ENCODE data around the gene XRCC6. TPM values are rescaled to one million over a fixed set of nuclear protein-coding genes. Genes with fewer than 3 reads are reported as not detected.

The XRCC6 gene
- total and polyA plus RNA-seq, 2 of the 13 experiments (the other 11 are each of a cell fraction or from before 2014, with no cell fraction given), result 124 to 625 TPM

- no peak for TF ChIP-seq ZNF570 (CRISPR knock-in tag; IDR thresholded peaks at IDR 0.05; ENCODE audit: borderline replicate concordance)
- no peak for TF ChIP-seq ZNF333 (CRISPR knock-in tag; IDR thresholded peaks at IDR 0.05; ENCODE audit: borderline replicate concordance)
- TF ChIP-seq SALL1 (CRISPR knock-in tag; IDR thresholded peaks at IDR 0.05), result peak; percentile 85
- no peak for TF ChIP-seq ZNF460 (CRISPR knock-in tag; IDR thresholded peaks at IDR 0.05; ENCODE audit: borderline replicate concordance)
- TF ChIP-seq MTF1 (CRISPR knock-in tag; IDR thresholded peaks at IDR 0.05), result no peak
- TF ChIP-seq ZNF446 (CRISPR knock-in tag; IDR thresholded peaks at IDR 0.05), result no peak
- peak; percentile 30; the same call in 1 of the 2 replicates for TF ChIP-seq GZF1 (CRISPR knock-in tag; IDR thresholded peaks at IDR 0.05)
- peak; percentile 19 for TF ChIP-seq ZNF781 (CRISPR knock-in tag; IDR thresholded peaks at IDR 0.05; ENCODE audit: borderline replicate concordance, not compliant biosample characterization)
- TF ChIP-seq, protein P1, sequence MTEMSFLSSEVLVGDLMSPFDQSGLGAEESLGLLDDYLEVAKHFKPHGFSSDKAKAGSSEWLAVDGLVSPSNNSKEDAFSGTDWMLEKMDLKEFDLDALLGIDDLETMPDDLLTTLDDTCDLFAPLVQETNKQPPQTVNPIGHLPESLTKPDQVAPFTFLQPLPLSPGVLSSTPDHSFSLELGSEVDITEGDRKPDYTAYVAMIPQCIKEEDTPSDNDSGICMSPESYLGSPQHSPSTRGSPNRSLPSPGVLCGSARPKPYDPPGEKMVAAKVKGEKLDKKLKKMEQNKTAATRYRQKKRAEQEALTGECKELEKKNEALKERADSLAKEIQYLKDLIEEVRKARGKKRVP (CRISPR knock-in tag; IDR thresholded peaks at IDR 0.05), result peak in 1 of 2 experiments; percentile 29; a peak in 1 of 4 replicates
- TF ChIP-seq, protein P2, sequence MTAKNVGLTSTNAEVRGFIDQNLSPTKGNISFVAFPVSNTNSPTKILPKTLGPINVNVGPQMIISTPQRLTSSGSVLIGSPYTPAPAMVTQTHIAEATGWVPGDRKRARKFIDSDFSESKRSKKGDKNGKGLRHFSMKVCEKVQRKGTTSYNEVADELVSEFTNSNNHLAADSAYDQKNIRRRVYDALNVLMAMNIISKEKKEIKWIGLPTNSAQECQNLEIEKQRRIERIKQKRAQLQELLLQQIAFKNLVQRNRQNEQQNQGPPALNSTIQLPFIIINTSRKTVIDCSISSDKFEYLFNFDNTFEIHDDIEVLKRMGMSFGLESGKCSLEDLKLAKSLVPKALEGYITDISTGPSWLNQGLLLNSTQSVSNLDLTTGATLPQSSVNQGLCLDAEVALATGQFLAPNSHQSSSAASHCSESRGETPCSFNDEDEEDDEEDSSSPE (CRISPR knock-in tag; IDR thresholded peaks at IDR 0.05), result peak; percentile 89
- peak; percentile 56; the same call in 1 of the 2 replicates for TF ChIP-seq E2F2 (CRISPR knock-in tag; IDR thresholded peaks at IDR 0.05; ENCODE audit: borderline replicate concordance)
- TF ChIP-seq ZNF143 (CRISPR knock-in tag; IDR thresholded peaks at IDR 0.05), result peak; percentile 56; the same call in 1 of the 2 replicates
- TF ChIP-seq MAF1 (CRISPR knock-in tag; IDR thresholded peaks at IDR 0.05; ENCODE audit: borderline replicate concordance), result no peak
- TF ChIP-seq ZNF773 (CRISPR knock-in tag; IDR thresholded peaks at IDR 0.05; ENCODE audit: borderline replicate concordance), result no peak
- TF ChIP-seq ATF7-NPFF (CRISPR knock-in tag; IDR thresholded peaks at IDR 0.05; ENCODE audit: low read depth), result peak; percentile 93
- TF ChIP-seq SRSF4 (IDR thresholded peaks at IDR 0.05; ENCODE audit: low read depth, low read length, poor library complexity, severe bottlenecking), result no peak
- no peak for TF ChIP-seq RARG (CRISPR knock-in tag; IDR thresholded peaks at IDR 0.05; ENCODE audit: low read depth)
- no peak; the same call in 1 of the 2 replicates for TF ChIP-seq MAFG (CRISPR knock-in tag; IDR thresholded peaks at IDR 0.05)
- TF ChIP-seq, protein P3, sequence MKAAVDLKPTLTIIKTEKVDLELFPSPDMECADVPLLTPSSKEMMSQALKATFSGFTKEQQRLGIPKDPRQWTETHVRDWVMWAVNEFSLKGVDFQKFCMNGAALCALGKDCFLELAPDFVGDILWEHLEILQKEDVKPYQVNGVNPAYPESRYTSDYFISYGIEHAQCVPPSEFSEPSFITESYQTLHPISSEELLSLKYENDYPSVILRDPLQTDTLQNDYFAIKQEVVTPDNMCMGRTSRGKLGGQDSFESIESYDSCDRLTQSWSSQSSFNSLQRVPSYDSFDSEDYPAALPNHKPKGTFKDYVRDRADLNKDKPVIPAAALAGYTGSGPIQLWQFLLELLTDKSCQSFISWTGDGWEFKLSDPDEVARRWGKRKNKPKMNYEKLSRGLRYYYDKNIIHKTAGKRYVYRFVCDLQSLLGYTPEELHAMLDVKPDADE (CRISPR knock-in tag; IDR thresholded peaks at IDR 0.05), result no peak
- TF ChIP-seq FOXC1 (CRISPR knock-in tag; IDR thresholded peaks at IDR 0.05; ENCODE audit: borderline replicate concordance), result peak; percentile 94
- no peak for TF ChIP-seq NFE2L2 (IDR thresholded peaks at IDR 0.05; ENCODE audit: low read length)
- no peak for TF ChIP-seq SIN3B (IDR thresholded peaks at IDR 0.05; ENCODE audit: low read length)
- no peak for TF ChIP-seq NAIF1 (CRISPR knock-in tag; IDR thresholded peaks at IDR 0.05; ENCODE audit: borderline replicate concordance)
- no peak; the same call in 1 of the 2 replicates for TF ChIP-seq ZNF362 (CRISPR knock-in tag; IDR thresholded peaks at IDR 0.05; ENCODE audit: borderline replicate concordance)
Measured at GRCh38 chr22:41688365-41689211, 67.5 kb downstream of the XRCC6 start, which contains the start of gene SNU13 (continued).
